Kidney epithelial cell (primary cell): Measurements from ENCODE around the gene SLC25A5. TPM values are rescaled to one million over a fixed set of nuclear protein-coding genes. Genes with fewer than 3 reads are reported as not detected.

Source experiments
- DNase-seq: peaks from one replicate; pipeline ENCODE4 v3.0.0-alpha.2; 2010; ENCODE audit warnings: low read depth
- H3K27me3 ChIP-seq: 2 replicates; pipeline ENCODE4 v1.6.0; 2011; ENCODE audit warnings: low read length; ENCODE audit not compliant: control insufficient read depth, insufficient read depth
- H3K36me3 ChIP-seq: 2 replicates; pipeline ENCODE4 v1.5.1; 2011; ENCODE audit warnings: low read length; ENCODE audit not compliant: control insufficient read depth, insufficient read depth
- H3K4me3 ChIP-seq: 2 replicates; pipeline ENCODE4 v1.5.1; 2011; ENCODE audit warnings: low read depth, mild to moderate bottlenecking, control low read depth, low read length
- total RNA-seq: library from RNA; depleted of rRNA; stranded (reverse); fragments of >200 nt; gene quantifications from 2 replicates; pipeline ENCODE4 v1.2.3, GENCODE V29; 2015
- TF ChIP-seq, protein P1 (sequence below): IDR thresholded peaks from 2 replicates; pipeline ENCODE4 v1.5.1; 2011; ENCODE audit warnings: mild to moderate bottlenecking, moderate library complexity, low read length, control low read depth, inconsistent platforms; ENCODE audit not compliant: insufficient read depth, poor library complexity, severe bottlenecking

SLC25A5 gene
- total RNA-seq, 1 donor from 2014 or later = 274 TPM

DNA sequence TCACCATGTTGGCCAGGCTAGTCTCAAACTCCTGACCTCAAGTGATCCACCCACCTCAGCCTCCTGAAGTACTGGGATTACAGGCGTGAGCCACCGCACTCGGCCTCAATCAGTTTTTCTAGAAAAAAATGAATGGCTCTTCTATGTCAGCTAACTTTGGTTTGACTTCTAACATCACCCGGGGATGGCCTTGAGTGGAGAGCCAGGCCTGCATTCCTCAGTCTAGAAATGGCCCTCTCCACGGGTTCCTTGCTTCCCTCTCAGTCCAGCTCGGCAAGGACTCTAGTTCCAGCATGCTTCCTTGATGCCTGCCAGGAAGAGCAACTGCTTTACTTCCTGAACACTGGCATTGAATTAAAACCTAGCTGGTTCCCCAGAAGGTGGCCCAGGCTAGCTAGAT, 39.0 kb downstream of the SLC25A5 start:
- no peaks in the 10 kb centered on the region for H3K27me3 ChIP-seq
- no peaks in the 10 kb centered on the region for H3K36me3 ChIP-seq
- no peak for DNase-seq
- TF ChIP-seq, protein P1, sequence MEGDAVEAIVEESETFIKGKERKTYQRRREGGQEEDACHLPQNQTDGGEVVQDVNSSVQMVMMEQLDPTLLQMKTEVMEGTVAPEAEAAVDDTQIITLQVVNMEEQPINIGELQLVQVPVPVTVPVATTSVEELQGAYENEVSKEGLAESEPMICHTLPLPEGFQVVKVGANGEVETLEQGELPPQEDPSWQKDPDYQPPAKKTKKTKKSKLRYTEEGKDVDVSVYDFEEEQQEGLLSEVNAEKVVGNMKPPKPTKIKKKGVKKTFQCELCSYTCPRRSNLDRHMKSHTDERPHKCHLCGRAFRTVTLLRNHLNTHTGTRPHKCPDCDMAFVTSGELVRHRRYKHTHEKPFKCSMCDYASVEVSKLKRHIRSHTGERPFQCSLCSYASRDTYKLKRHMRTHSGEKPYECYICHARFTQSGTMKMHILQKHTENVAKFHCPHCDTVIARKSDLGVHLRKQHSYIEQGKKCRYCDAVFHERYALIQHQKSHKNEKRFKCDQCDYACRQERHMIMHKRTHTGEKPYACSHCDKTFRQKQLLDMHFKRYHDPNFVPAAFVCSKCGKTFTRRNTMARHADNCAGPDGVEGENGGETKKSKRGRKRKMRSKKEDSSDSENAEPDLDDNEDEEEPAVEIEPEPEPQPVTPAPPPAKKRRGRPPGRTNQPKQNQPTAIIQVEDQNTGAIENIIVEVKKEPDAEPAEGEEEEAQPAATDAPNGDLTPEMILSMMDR = no peak
- H3K4me3 ChIP-seq = no peak overlapping the region

DNA sequence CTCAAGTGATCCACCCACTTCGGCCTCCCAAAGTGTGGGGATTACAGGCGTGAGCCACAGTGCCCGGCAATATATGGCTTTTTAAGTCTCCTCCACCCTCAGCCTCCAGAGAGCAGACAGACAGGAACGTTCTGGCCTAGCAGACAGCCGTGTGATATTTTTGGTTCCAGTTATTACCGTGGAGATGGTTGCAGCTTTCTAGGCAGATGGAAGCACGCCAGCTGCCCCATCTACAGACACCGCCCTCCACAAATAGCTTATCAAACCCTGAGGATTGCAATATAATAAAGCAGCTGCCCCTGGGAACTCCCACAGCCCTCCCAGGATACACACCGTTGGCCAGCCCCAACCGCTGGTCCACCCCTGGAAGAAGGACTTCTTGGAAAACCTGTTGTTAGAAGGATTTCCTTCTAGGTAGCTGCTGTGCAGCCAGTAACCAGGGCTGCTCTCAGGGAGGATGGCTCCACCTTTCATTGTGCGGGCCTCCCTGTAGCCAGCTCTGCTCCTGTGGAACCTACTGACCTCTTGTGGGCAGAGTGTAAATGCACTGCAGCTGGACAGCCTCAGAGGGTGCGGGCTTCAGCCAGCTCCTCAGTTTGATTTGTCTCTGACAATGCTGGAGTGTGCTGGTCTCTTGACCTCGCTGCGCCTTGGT, 44.0 kb downstream of the SLC25A5 start:
- Histone ChIP-seq H3K27me3 (no peaks in the 10 kb centered on the region), H3K36me3 (no peaks in the 10 kb centered on the region), H3K4me3 (no peak overlapping the region)
- DNase-seq = peak; percentile 16
- TF ChIP-seq, protein P1 = peak; percentile 63

DNA sequence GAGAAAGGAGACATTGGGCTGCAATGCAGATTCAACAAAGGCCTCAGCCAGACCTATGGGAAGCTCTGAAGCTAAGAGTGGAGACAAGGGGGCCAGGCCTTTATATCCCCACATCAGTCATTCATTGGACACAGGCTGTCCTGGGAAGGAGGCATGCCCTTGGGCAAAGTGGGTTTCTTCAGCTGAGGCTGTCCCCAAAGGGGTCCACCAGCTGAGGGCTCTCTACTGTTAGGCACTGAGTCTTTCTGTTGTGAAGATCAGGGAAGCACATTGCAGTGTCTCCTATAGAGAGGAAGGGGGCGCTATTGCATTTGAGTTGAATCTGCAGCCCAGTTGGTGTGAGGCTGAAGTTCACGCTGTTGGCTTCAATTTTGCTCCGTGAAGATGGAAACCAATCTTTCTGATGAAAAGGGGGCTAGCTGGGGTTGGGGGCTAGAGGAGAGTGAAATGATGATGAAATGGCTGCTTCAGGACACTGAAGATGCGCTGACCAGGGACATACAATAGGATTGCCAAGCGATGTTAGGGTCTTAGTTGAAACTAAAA, 48.0 kb downstream of the SLC25A5 start:
- DNase-seq = peak; percentile 10
- Histone ChIP-seq H3K4me3 (no peak overlapping the region), H3K36me3 (no peaks in the 10 kb centered on the region), H3K27me3 (no peaks in the 10 kb centered on the region)
- TF ChIP-seq, protein P1 = peak; percentile 69

DNA sequence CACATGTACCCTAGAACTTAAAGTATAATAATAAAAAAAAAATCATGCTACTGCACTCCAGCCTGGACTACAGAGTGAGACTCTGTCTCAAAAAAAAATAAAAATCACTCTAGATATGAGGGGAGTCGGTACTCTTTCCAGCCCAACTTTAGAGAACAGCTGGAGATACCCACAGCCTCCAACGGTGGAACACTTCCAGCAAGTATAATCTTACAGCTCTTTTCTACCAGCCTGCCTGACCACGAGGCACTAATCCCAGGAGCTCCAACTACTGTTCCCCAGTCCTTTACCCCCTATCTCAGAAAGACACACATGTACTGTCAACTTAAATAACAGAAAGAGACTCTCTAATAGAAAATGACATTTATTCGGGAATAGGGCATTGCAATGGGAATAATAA, 50.1 kb downstream of the SLC25A5 start:
- TF ChIP-seq, protein P1 = no peak
- H3K36me3 ChIP-seq = no peaks in the 10 kb centered on the region
- no peak overlapping the region for H3K4me3 ChIP-seq
- no peaks in the 10 kb centered on the region for H3K27me3 ChIP-seq
- no peak for DNase-seq

Other genes starting within 250 kb of the SLC25A5 start
- 101 and 107 TPM in 2 replicates for gene PGRMC1, start 232.2 kb upstream of the SLC25A5 start, total RNA-seq
- gene SLC25A43, start 69.1 kb upstream of the SLC25A5 start, total RNA-seq = 5.6 and 9.8 TPM in 2 replicates
- 14.5 and 27.4 TPM in 2 replicates for gene STEEP1, start 97.0 kb downstream of the SLC25A5 start, total RNA-seq
- gene UBE2A, start 106.1 kb downstream of the SLC25A5 start, total RNA-seq = 30.1 and 35.2 TPM in 2 replicates
- gene NKRF, start 138.0 kb downstream of the SLC25A5 start, total RNA-seq = 6.8 and 7.7 TPM in 2 replicates
- 30.2 and 32.0 TPM in 2 replicates for gene SEPTIN6, start 224.7 kb downstream of the SLC25A5 start, total RNA-seq